Stimulated activated naive CD8-positive, alpha-beta T cell treated with anti-CD3 and anti-CD28 coated beads, Interleukin-15, Interleukin-2, amounts not matched to agents 100 U/mL and 50 U/mL, for 24 hours (primary cell): ENCODE data around the gene TMEM255B.
"Not testable (repeated sequence)": the region's sequence is repeated elsewhere in the genome, so short reads cannot be mapped to it uniquely, and the experiment has no call there.

Experiments used
- ATAC-seq: fragments of 150-1000 bp; cut with Tn5 transposase; one replicate; pipeline ENCODE4 v1.10.0; 2021
- DNase-seq: peaks from one replicate; pipeline ENCODE4 v3.0.0; 2021

The TMEM255B gene

DNA sequence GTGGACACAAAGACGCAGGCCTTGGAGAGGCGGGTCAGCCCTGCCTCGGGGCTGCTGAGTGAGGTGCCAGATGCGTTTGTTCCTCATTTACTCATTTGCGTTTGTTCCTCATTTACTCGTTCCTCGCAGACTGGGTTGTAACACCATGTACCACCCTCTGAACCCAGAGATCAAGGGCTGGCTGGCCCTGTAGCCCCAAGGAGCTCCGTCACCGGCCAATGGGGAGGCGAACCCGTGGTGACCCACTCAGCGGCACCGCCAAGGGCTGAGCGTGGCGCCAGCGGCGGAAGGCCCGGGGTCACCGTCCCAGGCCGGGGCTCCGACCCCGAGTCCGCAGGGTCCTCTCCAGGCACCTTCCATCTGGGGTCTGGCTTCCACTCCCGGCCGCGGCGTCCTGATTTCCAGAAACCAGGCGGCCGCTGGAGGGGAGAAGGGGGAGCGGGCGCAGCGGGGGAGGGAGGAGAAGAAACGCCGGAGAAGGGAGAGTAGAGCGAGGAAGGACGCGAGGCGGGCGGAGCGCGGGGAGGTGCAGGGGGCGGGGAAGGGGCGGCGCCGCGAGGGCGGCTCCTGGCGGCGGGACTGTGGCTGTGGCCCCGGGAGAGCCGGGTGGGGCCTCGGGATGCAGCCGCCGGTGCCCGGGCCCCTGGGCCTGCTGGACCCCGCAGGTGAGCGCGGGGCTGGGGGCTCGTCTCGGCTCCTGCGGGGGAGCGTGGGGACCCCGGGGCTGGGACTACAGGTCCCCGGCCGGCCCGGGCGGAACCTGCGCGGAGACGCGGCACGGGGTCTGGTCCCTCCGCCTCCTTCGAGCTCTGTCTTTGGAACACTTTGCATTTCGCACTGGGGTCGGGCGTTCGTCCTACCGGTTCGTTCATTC, at the start of gene TMEM255B:
TMEM255B (plus strand) TSS at position 576 of the 874 bp plus-strand sequence; CDS start at position 620, 44 bp downstream.
- DNase-seq = peak; percentile 85

DNA sequence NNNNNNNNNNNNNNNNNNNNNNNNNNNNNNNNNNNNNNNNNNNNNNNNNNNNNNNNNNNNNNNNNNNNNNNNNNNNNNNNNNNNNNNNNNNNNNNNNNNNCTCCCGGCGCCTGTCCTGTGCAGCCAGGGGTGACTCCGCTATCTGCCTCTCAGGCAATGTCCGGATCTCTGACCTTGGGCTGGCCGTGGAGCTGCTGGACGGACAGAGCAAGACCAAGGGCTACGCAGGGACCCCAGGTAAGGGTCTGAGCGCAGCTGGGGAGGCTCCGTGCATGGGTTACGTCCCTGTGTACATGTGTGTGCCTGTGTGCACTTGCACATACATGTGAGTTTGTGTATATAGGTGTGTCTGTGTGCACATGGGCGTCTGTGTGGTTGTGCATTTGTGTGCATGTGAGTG, 36.1 kb upstream of the TMEM255B start:
- ATAC-seq (no peak), DNase-seq (no peak)

More for the DNA sequence above, at the start of gene TMEM255B:
- peak; percentile 92 for ATAC-seq

DNA sequence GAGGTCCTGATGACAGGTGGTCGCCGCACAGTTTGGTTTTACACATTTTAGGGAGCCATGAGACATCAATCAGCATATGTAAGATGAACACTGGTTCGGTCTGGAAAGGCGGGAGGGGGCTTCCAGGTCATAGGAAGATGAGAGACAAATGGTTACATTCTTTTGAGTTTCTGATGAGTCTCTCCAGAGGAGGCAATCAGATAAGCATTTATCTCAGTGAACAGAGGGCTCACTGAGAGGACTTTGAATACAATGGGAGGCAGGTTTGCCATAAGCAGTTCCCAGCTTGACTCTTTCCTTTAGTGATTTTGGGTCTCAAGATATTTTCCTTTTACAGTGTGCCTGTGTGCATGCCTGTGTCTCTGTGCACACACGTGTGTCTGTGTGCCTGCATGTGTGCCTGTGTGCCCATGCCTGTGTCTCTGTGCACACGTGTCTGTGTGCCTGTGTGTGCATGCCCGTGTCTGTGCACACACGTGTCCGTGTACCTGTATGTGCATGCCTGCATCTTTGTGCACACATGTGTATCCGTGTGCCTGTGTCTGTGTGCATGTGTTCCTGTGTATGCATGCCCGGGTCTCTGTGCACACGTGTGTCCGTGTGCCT, 35.5 kb upstream of the TMEM255B start:
- ATAC-seq = no peak
- no peak for DNase-seq

DNA sequence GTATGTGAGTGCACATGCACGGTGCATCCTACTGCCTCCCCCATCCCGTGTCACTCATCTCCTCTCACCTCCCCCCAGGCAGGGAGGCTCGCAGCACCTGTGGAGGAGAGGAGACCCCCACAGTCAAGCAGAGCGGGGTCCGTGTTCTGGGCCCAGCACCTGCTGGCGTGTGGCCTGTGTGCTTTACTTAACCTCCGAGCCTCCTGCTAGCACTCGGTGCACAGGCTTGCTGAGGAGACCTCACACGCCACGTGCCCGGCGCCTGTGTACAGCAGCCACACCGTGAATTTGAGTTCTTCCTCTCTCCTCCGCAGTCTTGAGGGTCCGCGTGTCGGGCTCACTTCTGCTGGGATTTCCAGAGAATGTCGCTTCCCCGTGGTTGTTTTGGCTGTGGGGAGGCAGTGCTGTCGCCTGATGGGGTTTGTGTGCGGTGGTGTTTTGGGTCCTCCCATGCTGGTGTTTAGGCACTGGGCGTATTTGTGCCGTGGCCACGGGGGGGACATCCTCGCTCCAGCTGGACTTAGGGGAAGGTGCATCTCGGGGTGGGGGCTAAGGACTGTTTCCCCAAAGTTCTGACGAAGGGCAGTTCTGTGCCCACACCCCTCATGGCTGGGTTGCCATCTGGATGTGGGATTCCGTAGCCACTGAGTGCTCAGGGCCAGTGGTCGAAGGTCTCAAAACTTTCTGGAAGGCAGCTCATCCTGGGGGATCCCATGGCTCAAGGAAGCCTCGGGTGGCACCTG, 34.8 kb upstream of the TMEM255B start:
- DNase-seq (no peak), ATAC-seq (no peak)

DNA sequence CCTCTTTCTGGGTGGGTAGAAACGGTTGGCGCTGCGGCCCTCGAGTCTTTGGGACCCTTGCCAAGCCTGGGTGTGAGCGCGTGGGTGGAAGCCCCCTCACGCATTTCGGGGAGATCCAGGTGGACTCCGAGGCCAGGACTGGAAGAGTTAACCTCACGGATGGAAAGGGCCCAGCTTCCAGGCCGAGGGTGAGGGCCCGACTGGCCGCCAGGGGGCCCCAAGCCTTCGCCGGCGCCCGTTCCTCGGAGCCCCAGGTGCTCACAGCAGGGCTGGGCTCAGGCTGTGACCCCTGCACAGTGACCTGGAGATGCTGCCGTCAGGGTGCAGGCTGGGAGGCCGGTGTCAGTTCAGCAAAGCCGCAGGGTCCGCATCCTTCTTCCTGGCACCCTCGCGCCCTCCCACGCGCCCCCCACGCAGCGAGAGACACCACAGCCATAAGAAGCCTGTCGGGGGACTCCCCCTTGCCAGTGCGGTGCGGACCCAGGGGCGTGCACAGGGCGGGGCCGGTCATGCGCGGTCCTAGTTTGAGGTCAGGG, 34.2 kb upstream of the TMEM255B start:
- peak; percentile 89 for ATAC-seq
- DNase-seq = peak; percentile 91

DNA sequence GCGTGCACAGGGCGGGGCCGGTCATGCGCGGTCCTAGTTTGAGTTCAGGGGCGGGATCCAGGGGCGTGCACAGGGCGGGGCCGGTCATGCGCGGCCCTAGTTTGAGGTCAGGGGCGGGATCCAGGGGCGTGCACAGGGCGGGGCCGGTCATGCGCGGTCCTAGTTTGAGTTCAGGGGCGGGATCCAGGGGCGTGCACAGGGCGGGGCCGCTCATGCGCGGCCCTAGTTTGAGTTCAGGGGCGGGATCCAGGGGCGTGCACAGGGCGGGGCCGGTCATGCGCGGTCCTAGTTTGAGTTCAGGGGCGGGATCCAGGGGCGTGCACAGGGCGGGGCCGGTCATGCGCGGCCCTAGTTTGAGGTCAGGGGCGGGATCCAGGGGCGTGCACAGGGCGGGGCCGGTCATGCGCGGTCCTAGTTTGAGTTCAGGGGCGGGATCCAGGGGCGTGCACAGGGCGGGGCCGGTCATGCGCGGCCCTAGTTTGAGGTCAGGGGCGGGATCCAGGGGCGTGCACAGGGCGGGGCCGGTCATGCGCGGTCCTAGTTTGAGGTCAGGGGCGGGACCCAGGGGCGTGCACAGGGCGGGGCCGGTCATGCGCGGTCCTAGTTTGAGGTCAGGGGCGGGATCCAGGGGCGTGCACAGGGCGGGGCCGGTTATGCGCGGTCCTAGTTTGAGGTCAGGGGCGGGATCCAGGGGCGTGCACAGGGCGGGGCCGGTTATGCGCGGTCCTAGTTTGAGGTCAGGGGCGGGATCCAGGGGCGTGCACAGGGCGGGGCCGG, 33.5 kb upstream of the TMEM255B start:
- peak; percentile 74 for DNase-seq
- ATAC-seq = not testable (repeated sequence)

DNA sequence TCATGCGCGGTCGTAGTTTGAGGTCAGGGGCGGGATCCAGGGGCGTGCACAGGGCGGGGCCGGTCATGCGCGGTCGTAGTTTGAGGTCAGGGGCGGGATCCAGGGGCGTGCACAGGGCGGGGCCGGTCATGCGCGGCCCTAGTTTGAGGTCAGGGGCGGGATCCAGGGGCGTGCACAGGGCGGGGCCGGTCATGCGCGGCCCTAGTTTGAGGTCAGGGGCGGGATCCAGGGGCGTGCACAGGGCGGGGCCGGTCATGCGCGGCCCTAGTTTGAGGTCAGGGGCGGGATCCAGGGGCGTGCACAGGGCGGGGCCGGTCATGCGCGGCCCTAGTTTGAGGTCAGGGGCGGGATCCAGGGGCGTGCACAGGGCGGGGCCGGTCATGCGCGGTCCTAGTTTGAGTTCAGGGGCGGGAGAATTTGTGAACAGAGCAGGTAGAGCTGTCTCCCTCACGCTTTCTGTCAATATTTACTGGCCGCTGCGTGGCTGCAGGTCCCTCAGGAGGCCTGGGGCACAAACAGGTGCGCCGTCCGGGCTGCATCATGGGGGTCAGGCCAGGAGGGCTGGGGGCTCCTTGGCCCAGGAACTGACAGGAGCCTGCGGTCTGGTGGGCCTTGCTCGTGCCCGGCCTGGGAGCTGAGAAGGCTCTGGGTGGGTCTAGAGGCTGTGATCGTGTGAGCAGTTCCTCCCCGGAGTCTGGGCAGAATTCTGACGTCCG, 32.8 kb upstream of the TMEM255B start:
- DNase-seq = not testable (repeated sequence)
- ATAC-seq = peak; percentile 4

DNA sequence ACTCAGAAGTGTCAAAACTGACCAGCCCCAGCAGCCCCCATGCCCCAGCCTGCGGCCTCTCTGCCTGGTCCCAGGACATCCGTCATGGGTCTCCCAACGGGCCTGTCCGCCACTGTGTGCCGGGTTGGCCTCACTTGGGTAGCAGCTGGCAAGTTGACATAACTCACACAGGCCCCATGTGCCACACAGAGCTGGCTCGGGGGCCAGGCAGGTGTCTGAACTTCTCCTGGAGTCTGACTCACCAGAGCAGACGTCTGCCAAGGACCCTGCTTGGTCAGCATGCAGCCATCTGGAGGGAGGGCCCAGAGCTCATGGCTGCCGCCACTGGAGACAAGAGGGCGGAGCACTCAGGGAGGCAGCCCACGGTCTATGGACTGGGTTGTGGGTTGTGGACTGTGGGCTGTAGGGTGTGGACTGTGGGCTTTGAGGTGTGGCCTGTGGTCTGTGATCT, 32.0 kb upstream of the TMEM255B start:
- ATAC-seq = no peak
- no peak for DNase-seq

DNA sequence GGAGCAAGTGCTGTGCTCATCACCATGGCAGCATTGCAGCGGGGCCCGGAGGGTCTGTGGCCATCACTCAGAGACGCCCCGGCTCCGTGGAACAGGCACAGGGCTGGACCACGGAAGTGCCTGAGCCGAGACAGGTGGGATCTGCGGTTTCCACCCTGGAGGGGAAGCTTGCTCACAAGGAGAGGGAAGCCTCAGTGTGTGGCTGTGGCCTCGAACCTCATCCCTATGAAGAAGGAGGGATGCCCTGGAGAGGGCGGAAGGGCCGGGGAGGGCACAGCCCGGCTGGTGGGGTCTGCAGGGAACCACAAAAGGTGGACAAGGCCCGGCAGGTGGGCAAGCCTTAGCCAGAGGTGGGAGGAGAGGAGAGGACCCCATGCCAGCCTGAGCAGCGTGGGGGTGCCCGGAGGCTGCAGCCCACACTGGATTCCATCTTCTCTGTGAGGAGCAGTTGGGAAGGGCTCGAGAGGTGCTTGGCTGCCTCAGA, 30.4 kb upstream of the TMEM255B start:
- ATAC-seq (no peak), DNase-seq (no peak)

DNA sequence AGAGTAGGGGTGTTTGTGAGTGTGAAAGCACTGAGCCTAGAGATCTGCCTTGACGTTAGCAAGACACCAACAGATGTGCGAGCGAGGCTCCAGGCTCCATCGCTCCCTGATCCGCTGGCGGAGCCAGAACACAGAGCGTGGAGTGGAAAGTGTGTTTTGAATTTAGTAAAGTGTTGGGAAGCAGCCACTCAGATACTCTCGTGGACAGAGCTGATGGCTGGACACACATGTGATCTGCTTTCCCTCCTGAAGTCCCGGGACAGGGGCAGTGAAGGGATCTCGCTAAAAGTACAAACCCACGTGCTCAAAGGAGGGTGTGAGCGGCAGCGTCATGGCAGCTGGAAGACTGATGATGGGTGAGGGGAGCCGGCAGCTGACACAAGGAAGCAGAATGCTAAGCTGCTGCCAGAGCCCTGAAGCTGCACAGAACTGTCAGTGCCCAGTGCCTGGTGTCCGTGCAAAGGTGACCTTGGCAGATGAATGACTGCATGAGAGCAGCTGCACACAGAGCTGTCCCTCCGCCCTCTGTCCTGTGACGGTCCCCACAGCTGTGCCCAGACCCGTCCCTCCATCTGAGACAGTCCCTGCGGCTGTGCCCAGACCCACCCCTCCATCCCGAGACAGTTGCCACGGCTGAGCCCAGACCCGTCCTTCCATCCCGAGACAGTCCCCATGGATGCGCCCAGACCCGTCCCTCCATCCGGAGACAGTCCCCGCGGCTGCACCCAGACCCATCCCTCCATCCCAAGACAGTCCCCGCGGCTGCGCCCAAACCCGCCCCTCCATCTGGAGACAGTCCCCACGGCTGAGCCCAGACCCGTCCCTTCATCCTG, 29.6 kb upstream of the TMEM255B start:
- no peak for DNase-seq
- no peak for ATAC-seq

DNA sequence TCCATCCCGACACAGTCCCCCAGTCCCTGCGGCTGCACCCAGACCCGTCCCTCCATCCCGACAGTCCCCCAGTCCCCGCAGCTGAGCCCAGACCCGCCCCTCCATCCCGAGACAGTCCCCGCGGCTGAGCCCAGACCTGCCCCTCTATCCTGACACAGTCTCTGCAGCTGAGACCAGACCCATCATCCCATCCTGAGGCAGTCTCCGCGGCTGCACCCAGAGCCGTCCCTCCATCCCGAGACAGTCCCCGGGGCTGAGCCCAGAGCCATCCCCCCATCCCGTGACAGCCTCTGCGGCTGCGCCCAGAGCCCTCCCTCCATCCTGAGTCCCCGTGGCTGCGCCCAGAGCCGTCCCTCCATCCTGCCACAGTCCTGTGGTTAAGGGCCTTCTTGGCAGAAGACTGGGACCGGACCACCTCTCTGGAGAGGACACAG, 28.8 kb upstream of the TMEM255B start:
- ATAC-seq (no peak), DNase-seq (no peak)

DNA sequence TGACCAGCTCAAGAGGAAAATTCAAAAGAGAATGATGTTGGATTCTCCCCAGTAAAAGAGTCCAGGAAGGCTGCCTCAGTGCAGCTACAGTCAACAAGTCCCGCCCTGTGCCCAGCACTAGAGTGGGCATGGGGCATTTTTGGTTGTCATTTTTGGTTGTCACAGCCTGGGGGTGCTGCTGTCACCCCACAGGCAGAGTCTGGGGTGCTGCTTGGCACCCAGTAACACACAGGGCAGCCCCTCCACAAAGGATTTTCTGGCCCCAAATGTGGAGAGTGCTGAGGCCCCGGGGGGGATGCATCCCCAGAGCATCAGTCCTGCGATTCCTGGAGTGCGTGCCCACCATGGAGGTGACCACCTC, 28.2 kb upstream of the TMEM255B start:
- ATAC-seq (no peak), DNase-seq (no peak)

DNA sequence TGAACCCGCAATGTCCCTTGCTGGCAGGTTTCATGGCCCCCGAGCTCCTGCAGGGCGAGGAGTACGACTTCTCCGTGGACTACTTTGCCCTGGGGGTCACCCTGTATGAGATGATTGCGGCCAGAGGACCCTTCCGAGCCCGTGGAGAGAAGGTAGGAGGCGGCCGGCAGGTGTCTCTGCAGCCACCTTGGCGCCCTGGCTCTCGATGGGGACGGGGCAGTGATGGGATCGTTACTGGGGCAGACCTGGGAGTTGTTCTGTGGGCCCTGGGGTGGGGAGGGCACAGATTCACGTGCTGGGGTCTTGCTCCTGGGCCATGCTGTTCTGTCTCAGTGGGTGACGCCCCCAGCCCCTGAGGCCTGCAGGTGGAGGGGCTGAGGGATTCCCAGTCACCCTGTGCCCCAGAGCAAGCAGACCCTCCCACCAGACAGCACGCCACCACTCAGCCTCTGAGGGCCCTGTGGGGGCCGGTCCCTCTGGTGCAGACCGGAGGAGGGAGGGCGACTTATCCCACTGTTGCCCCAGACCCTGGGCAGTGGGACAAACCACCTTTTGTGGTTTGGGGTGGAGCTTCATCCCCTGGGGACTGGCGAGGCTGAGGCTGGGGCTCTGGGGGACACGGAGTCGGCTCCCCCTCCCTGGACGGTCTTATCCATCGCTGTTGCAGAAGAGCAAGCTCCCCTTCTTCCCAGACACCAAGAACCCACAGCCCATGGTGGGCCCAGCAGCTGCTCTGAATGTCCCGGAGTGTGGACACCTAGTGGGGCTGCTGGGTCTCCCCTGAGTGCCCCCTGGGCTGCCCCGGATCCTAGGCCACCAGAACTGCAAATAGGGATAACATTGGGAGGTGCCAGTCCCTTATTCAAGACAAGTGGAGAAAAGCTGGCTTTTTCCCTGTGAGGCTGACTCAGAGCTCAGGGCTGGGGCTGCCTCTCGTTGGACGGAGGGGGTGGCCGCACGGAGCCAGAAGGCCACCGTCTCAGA, 27.5 kb upstream of the TMEM255B start:
- ATAC-seq (no peak), DNase-seq (no peak)

DNA sequence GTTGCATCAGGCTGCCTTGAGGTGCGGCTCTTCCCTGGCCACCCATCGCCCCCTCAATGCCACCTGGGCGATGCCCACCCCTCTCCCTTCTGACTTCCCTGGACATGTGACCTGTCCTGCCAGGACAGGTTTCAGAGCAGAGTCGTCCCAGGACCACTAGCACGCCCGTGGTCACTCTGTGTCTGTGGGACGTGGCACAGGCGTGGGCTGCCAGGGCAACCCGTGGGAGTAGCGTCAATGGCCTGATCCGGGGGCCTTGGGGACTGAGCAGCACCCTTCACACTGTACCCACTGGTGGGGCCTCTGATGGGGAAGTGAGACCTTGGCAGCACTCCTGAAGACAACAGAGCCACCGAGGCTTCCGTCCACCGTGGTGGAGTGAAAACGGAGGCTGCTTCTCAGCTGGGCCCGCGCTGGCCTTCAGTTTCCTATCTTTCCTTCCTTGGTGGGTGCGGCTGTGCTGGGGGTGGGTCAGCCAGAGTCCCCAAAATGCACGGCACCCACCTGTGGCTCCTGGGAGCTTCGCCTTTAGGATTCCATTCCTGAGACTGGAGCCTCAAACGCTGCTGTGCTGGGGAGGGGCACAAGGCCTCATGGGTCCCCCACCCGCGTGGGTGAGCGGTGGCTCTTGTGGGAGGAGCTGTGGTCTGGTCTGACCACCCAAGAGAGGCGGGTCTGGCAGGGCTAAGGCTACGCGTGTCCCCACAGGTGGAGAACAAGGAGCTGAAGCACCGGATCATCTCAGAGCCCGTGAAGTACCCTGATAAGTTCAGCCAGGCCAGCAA, 26.7 kb upstream of the TMEM255B start:
- ATAC-seq = no peak
- no peak for DNase-seq

DNA sequence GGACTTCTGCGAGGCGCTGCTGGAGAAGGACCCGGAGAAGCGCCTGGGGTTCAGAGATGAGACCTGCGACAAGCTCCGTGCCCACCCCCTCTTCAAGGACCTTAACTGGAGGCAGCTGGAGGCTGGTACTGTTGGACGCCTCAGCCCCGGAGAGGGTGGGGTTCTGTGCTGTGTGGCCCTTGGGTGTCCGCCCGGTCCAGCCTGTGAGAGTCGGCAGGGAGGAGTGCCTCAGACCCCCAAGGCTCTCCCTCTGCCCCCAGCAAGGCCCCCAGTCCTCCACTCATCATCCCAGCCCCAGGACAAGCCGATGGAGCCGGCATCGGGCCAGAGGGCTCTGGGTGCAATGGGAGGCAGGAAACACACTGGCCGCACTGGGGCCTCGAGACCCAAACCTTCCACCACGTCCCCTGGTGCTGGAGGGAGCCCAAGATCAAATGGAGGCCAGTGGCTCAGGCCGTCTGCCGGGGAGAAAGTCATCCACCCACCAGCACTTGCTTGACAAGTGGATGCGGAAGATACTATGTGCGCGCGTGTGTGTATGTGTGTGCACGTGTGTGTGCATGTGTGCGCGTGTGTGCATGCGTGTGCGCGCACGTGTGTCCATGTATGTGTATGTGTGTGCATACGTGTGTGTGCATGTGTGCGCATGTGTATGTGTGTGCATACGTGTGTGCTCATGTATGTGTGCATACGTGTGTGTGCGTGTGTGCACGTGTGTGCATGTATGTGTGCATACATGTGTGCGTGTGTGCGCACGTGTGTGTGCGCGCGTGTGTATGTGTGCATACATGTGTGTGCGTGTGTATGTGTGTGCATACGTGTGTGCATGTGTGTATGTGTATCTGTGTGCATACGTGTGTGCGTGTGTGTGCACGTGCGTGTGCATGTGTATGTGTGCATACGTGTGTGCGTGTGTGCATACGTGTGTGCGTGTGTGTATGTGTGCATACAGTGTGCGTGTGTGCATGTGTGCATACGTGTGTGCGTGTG, 25.8 kb upstream of the TMEM255B start:
- ATAC-seq (no peak), DNase-seq (no peak)

DNA sequence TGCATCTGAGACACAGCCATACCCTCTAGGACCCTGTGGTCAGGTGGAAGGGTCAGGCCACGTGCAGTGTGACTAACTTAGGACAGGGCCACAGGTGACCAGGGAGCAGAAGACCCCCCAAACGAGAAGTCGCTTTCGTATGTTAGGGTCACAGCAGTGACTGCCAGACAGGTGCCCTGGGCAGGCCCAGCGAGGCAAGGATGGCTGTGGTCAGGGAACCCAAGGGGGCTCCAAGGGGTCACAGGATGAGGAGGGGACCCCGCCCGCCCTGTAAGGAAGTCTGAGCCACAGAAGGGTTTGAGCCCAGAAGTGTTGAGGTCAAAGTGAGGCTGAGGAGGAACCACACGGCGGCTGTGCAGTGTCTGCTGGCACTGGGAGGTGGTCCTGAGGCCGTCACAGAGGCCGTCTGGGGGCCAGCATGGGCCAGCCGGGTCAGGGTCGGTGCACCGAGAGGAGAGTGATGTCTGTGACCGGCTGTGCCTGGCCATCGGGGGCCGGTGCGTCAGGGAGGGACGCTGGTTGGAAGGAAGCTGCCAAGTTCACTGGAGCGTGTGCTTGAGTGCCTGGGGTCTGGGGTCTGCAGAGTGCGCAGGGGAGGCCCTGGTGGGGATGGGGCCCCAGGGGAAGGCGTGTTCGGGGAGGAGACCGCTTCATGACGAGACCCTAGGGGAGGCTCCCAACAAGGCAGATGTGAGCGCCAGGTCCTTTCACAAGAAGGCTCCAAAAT, 24.8 kb upstream of the TMEM255B start:
- ATAC-seq (no peak), DNase-seq (no peak)
